ENCODE results near the gene DCAF8L2. TPM values are rescaled to one million over a fixed set of nuclear protein-coding genes. Genes with fewer than 3 reads are reported as not detected.
"Not testable (repeated sequence)": the region's sequence is repeated elsewhere in the genome, so short reads cannot be mapped to it uniquely, and the experiment has no call there.

Gene DCAF8L2
- total and polyA plus RNA-seq, 10 of the 15 experiments (the other 5 are each of a cell fraction or from before 2014, with no cell fraction given): not detected

- RAD21 ChIA-PET (ENCODE audit: unreplicated experiment): no interaction called here
- POLR2A ChIA-PET: no interaction called here
- SMC1A ChIA-PET (ENCODE audit: uncharacterized antibody, unreplicated experiment): interaction anchor here (0.7 to 1.0 kb wide), 2 partner anchors 41 to 138 kb away, joined by 3 read pairs; no protein-coding TSS in a partner anchor
- intact Hi-C loops (cut with micrococcal nuclease; ENCODE audit: unreplicated experiment): no loop called here
- no peak for ATAC-seq
- no peak for TF ChIP-seq CHD4 (IDR thresholded peaks at IDR 0.05)
- no peak for TF ChIP-seq ATF2 (IDR thresholded peaks at IDR 0.05; ENCODE audit: low read length)
- no peak for TF ChIP-seq ATF7 (IDR thresholded peaks at IDR 0.05; ENCODE audit: low read depth)
- no peak for TF ChIP-seq NFYA (IDR thresholded peaks at IDR 0.05; ENCODE audit: borderline replicate concordance, low read depth, low read length)
- no peak for TF ChIP-seq ZBED1 (IDR thresholded peaks at IDR 0.05; ENCODE audit: borderline replicate concordance)
- no peak for TF ChIP-seq TCF7 (IDR thresholded peaks at IDR 0.05; ENCODE audit: borderline replicate concordance)
- TF ChIP-seq SPI1 (IDR thresholded peaks at IDR 0.05; ENCODE audit: borderline replicate concordance, insufficient read depth, low read depth, low read length): no peak
- CTCF ChIA-PET: interaction anchor here (0.9 kb wide), 1 partner anchor 154 kb away, joined by 3 read pairs; no protein-coding TSS in a partner anchor
- H3K27ac ChIP-seq (ENCODE audit: control insufficient read depth, insufficient read depth): no peak overlapping the region
- H4K20me1 ChIP-seq (ENCODE audit: control insufficient read depth, insufficient read depth): no peaks in the 10 kb centered on the region
- FAIRE-seq: no peak
- 50% methylated on average over 10 of the region's 10 CpGs for WGBS (ENCODE audit: insufficient coverage, insufficient replicate concordance, low lambda C conversion rate, missing lambda C conversion rate)
- no peak for DNase-seq (ENCODE audit: low read depth, low spot score)
- no TSS peak for BruUV-seq (replicated peaks)
- H3K79me2 ChIP-seq (ENCODE audit: control insufficient read depth, insufficient read depth, low read length): no peaks in the 10 kb centered on the region
- no peaks in the 10 kb centered on the region for H3K27me3 ChIP-seq (replicated peaks in 1 of 2; ENCODE audit: control insufficient read depth in 2 of 2, insufficient read depth in 2 of 2, low read length in 1 of 2)
- no peaks in the 10 kb centered on the region for H3K4me1 ChIP-seq (ENCODE audit: control insufficient read depth, insufficient read depth, low read length)
- no peak overlapping the region for H3K4me2 ChIP-seq (ENCODE audit: control insufficient read depth, insufficient read depth)
- in situ Hi-C loops (cut with MboI): no loop called here
- no peak overlapping the region for H2AFZ ChIP-seq (ENCODE audit: control insufficient read depth, low read depth, low read length)
- H3K36me3 ChIP-seq (ENCODE audit: control insufficient read depth in 2 of 2, insufficient read depth in 2 of 2, low read length in 1 of 2): no peaks in the 10 kb centered on the region
- no peak overlapping the region for H3K9ac ChIP-seq (ENCODE audit: control insufficient read depth, insufficient read depth, low read length)
- no peak overlapping the region for H3K4me3 ChIP-seq
- H3K9me3 ChIP-seq (replicated peaks; ENCODE audit: control insufficient read depth, insufficient read depth, low read length): no peaks in the 10 kb centered on the region
Measured at GRCh38 chrX:27746516-27746915, 156.4 kb downstream of the DCAF8L2 start.

- SMC1A ChIA-PET (ENCODE audit: uncharacterized antibody, unreplicated experiment); CTCF ChIA-PET; in situ Hi-C loops (cut with MboI): not testable (repeated sequence)
Measured at GRCh38 chrX:27750298-27750697, 160.2 kb downstream of the DCAF8L2 start.

More at GRCh38 chrX:27750298-27750697, 160.2 kb downstream of the DCAF8L2 start:
- H3K27me3 ChIP-seq (replicated peaks in 1 of 2; ENCODE audit: control insufficient read depth in 2 of 2, insufficient read depth in 2 of 2, low read length in 1 of 2); FAIRE-seq; POLR2A ChIA-PET; BruUV-seq (replicated peaks); H3K79me2 ChIP-seq (ENCODE audit: control insufficient read depth, insufficient read depth, low read length); H3K4me3 ChIP-seq; H3K4me2 ChIP-seq (ENCODE audit: control insufficient read depth, insufficient read depth); H2AFZ ChIP-seq (ENCODE audit: control insufficient read depth, low read depth, low read length); H3K4me1 ChIP-seq (ENCODE audit: control insufficient read depth, insufficient read depth, low read length); H3K27ac ChIP-seq (ENCODE audit: control insufficient read depth, insufficient read depth); H3K36me3 ChIP-seq (ENCODE audit: control insufficient read depth in 2 of 2, insufficient read depth in 2 of 2, low read length in 1 of 2); H4K20me1 ChIP-seq (ENCODE audit: control insufficient read depth, insufficient read depth); H3K9me3 ChIP-seq (replicated peaks; ENCODE audit: control insufficient read depth, insufficient read depth, low read length); RAD21 ChIA-PET (ENCODE audit: unreplicated experiment); DNase-seq (ENCODE audit: low read depth, low spot score); H3K9ac ChIP-seq (ENCODE audit: control insufficient read depth, insufficient read depth, low read length); intact Hi-C loops (cut with micrococcal nuclease; ENCODE audit: unreplicated experiment): not testable (repeated sequence)
- peak; percentile 76 for ATAC-seq
- 46% methylated on average over 2 of the region's 2 CpGs for WGBS (ENCODE audit: insufficient coverage, insufficient replicate concordance, low lambda C conversion rate, missing lambda C conversion rate)

Measured in GM12878 (cell line).